Activated CD4-positive, alpha-beta memory T cell treated with anti-CD3 and anti-CD28 coated beads for 36 hours (primary cell): ENCODE measurements around the gene PLSCR4. TPM values are rescaled to one million over a fixed set of nuclear protein-coding genes. Genes with fewer than 3 reads are reported as not detected.
"Not testable (repeated sequence)": the region's sequence is repeated elsewhere in the genome, so short reads cannot be mapped to it uniquely, and the experiment has no call there.

Experiments
- CTCF ChIA-PET: fragments of 350-600 bp; sonication (Branson Sonifier 250); formaldehyde crosslinking; loops from one replicate; lab custom pipeline; 2021; ENCODE audit warnings: antibody characterized with exemption, inconsistent platforms; lab: Charles Lee
- POLR2A ChIA-PET: fragments of 350-600 bp; sonication (Branson Sonifier 250); formaldehyde crosslinking; loops from one replicate; lab custom pipeline; 2021; ENCODE audit warnings: antibody characterized with exemption; lab: Charles Lee
- DNase-seq: peaks from one replicate; pipeline ENCODE4 v3.0.0-alpha.2; 2020
- H3K27ac Mint-ChIP-seq: one replicate; pipeline ENCODE4 v1.8.0; 2021; ENCODE audit warnings: mixed read lengths
- H3K27me3 Mint-ChIP-seq: one replicate; pipeline ENCODE4 v1.8.0; 2021; ENCODE audit warnings: mixed read lengths
- H3K36me3 Mint-ChIP-seq: one replicate; pipeline ENCODE4 v1.8.0; 2021; ENCODE audit warnings: mixed read lengths
- H3K4me1 Mint-ChIP-seq: one replicate; pipeline ENCODE4 v1.8.0; 2021; ENCODE audit warnings: low read depth, mixed read lengths
- H3K4me3 Mint-ChIP-seq: one replicate; pipeline ENCODE4 v1.8.0; 2021; ENCODE audit warnings: mild to moderate bottlenecking, mixed read lengths
- H3K9me3 Mint-ChIP-seq: one replicate; pipeline ENCODE4 v1.8.0; 2021; ENCODE audit warnings: mixed read lengths
- intact Hi-C: fragments of 100-400 bp; cut with micrococcal nuclease; formaldehyde crosslinking; loops from one replicate; pipeline ENCODE4 v1.15.1; 2023
- total RNA-seq, 2 experiments: library from RNA; stranded (reverse); gene quantifications; one replicate each; pipeline ENCODE4 v1.2.3, GENCODE V29; 2021

PLSCR4 gene, protein sequence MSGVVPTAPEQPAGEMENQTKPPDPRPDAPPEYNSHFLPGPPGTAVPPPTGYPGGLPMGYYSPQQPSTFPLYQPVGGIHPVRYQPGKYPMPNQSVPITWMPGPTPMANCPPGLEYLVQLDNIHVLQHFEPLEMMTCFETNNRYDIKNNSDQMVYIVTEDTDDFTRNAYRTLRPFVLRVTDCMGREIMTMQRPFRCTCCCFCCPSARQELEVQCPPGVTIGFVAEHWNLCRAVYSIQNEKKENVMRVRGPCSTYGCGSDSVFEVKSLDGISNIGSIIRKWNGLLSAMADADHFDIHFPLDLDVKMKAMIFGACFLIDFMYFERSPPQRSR
- total RNA-seq = not detected

DNA sequence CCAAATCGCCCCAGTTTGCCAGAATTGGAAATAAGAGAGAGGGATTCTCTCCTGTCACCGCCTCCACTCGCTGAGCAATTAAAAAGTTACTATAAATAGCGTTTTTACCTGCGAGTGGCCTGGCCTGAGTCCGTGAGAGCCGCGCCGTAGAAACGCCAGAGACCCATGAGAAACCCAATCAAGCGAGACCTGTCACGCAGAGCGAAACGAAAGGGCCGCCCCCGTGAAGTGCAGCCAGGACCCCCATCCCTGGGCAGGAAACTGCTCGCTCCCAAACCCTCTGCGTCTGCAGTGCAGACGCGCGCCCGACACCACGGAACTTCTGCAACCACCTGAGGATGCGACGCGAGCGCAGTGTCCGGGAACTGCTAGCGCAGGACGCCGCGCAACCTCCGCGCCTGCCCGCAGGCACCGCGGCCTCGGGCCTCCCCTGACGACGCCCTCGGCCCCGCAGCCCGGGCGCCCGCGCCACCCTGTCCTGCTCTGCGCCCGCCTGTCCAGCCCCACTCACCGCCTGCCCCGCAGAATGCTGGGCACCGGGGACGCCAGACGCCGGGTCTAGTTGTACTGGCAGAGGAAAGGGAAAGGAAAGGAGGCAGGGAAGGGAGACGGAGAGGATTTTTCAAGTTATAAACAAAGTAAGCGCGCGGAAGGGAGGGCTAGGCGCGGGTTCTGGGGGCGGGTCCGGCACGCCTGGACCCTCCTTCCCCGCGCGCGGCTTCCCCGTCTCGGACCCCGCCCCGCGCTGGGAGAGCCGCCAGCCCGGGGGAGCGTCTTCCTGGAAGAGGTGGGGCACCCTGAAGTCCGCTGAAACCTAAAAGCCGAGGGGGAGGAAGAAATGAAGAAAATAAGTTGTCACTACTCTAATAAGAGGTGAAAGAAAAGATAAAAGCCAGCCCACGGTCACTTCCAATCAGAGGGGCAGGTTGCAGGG, at the start of gene PLSCR4:
TSS of gene PLSCR4 (minus strand) at position 657 of the 934 bp plus-strand sequence. CDS start 29,034 bp downstream, outside the sequence.
- Mint-ChIP-seq H3K27me3 (peaks cover 26% of the 10 kb centered on the region), H3K36me3 (no peaks in the 10 kb centered on the region), H3K9me3 (no peaks in the 10 kb centered on the region), H3K4me3 (peak within 1 kb of the TSS; percentile 56), H3K27ac (no peak within 1 kb of the TSS), H3K4me1 (peaks cover 2% of the 10 kb centered on the region)
- intact Hi-C loops = no loop called here
- DNase-seq = peak; percentile 13
- ChIA-PET CTCF (no interaction called here), POLR2A (no interaction called here)

DNA sequence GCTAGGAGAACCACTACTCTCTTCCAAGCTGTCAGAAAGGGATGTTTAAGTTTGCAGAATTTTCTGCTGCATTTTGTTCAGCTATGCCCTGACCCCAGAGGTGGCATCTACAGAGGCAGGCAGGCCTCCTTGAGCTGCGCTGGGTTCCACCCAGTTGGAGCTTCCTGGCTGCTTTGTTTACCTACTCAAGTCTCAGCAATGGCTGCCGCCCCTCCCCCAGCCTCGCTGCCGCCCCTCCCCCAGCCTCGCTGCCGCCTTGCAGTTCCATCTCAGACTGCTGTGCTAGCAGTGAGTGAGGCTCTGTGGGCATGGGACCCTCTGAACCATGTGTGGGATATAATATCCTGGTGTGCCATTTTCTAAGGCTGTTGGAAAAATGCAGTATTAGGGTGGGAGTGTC, 42.5 kb upstream of the PLSCR4 start:
- H3K27me3 Mint-ChIP-seq, intact Hi-C loops, DNase-seq, H3K4me3 Mint-ChIP-seq, POLR2A ChIA-PET, H3K36me3 Mint-ChIP-seq, H3K4me1 Mint-ChIP-seq, CTCF ChIA-PET, H3K9me3 Mint-ChIP-seq, H3K27ac Mint-ChIP-seq: not testable (repeated sequence)

DNA sequence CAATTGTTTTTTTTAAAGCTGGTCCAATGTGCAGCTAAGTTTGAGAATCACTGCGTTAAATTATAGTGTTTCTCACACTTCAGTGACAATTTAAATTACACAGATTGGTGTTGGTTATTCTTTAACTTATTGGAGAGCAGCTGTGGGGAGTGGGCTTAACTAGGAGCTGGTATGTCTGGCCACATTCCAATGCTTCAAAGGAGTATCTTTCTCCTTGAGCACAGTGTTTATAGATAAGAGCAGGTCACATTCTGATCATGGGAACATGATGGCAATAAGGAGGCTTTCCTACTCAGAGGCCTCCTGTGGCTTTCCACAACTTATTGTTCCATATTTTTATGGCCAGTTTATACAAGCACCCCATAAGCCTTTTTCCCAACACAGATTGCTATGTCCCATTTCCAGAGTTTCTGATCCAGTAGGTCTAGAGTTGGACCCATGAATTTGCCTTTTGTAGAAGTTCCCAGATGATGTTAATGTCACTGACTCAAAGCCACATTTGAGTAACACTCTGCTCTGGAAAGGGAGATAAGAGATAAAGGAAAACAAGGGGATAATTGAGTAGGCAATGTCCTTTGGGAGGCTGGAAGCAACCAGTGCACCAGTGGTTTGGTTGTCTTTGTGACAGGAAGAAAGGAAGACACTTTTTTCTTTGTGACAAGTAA, 33.0 kb upstream of the PLSCR4 start:
- CTCF ChIA-PET = no interaction called here
- POLR2A ChIA-PET = no interaction called here
- Mint-ChIP-seq H3K4me1 (no peaks in the 10 kb centered on the region), H3K9me3 (no peaks in the 10 kb centered on the region), H3K27me3 (no peaks in the 10 kb centered on the region), H3K4me3 (no peak overlapping the region), H3K36me3 (no peaks in the 10 kb centered on the region), H3K27ac (no peak overlapping the region)
- DNase-seq = no peak
- intact Hi-C loops = no loop called here

DNA sequence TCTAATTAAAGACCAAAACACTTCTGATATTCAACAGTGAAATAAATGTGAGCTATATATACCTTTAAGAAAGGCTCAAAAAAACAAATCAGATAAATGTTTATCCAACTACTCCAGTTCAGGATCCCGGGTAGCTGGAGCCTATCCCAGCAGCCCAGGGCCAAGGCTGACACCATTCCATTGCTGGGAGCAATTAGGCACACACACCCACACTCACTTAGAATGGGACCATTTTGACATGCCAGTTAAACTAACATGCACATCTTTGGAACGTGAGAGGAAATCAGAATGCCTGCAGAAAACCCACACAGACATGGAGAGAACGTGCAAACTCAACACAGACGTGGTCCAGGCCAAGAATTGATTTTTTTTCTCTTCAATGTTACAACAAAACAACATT, 30.0 kb upstream of the PLSCR4 start:
- H3K4me1 Mint-ChIP-seq = no peaks in the 10 kb centered on the region
- no peak for DNase-seq
- no peak overlapping the region for H3K4me3 Mint-ChIP-seq
- H3K27ac Mint-ChIP-seq = no peak overlapping the region
- H3K9me3 Mint-ChIP-seq = no peaks in the 10 kb centered on the region
- CTCF ChIA-PET = no interaction called here
- intact Hi-C loops = no loop called here
- no peaks in the 10 kb centered on the region for H3K27me3 Mint-ChIP-seq
- POLR2A ChIA-PET = no interaction called here
- H3K36me3 Mint-ChIP-seq = no peaks in the 10 kb centered on the region

DNA sequence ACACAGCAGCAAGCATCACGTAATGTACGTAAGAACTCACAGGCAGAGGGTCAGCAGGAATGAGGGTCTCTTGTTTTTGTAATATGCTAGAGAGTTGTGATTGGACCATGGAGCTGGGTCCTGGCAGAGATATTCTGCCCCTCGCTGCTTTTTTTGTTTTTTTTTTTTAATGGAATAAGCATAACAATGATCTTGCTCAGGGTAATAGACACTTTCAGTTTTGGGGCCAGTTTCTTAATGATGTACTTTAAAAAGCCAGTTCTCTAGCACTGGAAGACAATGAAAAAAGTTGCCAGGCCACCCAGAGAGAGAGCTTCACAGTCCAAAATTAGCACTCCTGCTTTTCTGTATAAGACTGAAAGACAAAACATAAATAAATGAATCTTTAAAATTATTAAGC, 29.0 kb upstream of the PLSCR4 start:
- DNase-seq = no peak
- intact Hi-C loops = no loop called here
- Mint-ChIP-seq H3K27ac (no peak overlapping the region), H3K36me3 (no peaks in the 10 kb centered on the region), H3K27me3 (no peaks in the 10 kb centered on the region), H3K4me3 (no peak overlapping the region), H3K4me1 (no peaks in the 10 kb centered on the region), H3K9me3 (no peaks in the 10 kb centered on the region)
- ChIA-PET POLR2A (no interaction called here), CTCF (no interaction called here)

DNA sequence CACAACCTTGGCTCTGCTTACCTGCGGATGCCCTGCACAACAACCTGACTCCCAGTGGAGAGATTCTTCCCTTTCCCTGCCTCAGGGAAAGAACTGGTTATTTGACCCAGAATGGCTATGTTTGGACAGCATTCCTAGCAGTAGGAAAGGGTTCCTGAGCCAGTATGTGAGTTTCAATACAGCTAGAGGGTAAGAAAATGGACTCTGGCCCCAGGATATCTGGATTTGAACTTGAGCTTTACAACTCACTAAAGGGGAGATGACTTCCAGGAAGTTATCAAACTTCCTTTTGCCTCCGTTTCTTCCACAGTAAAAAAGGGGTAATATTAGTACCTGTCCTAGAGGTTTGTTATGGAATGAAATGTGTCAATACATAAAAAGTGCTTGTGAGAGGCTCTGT, 28.1 kb upstream of the PLSCR4 start:
- Mint-ChIP-seq H3K27me3 (no peaks in the 10 kb centered on the region), H3K27ac (no peak overlapping the region), H3K9me3 (no peaks in the 10 kb centered on the region), H3K4me1 (no peaks in the 10 kb centered on the region), H3K36me3 (no peaks in the 10 kb centered on the region), H3K4me3 (no peak overlapping the region)
- ChIA-PET CTCF (no interaction called here), POLR2A (no interaction called here)
- intact Hi-C loops = no loop called here
- DNase-seq = no peak

DNA sequence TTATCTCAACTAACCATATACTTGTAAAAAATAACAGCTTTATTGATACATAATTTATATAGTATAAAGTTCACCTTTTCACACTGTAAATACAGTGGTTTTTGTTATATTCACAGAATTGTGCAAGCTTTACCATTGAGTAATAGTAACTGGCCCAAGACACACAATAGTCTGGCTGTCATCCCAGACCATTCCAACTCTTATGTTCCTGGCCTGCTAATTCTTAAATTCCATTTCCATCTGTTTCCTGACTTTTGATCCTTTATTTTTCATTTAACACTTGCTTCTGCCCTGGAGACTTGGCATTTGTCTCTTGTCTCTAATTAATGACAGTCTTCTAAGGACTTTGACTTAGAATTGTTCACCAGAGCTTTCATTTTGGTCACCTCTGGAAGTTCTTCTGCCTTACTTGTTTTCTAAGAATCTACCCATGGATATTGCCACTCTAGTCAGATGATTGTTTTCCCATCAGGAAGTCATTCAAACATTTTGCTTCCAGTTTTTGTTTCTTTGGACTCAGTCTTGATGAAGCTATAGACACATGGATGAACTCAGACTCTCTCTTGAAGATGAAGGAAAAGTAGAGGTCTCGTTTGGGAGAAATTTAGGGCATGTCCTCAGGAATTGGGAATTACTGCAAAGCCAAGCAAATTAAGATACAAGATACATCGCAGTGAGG, 27.2 kb upstream of the PLSCR4 start:
- H3K9me3 Mint-ChIP-seq = no peaks in the 10 kb centered on the region
- H3K4me3 Mint-ChIP-seq = no peak overlapping the region
- POLR2A ChIA-PET = no interaction called here
- CTCF ChIA-PET = no interaction called here
- no peaks in the 10 kb centered on the region for H3K36me3 Mint-ChIP-seq
- no peak overlapping the region for H3K27ac Mint-ChIP-seq
- no peaks in the 10 kb centered on the region for H3K27me3 Mint-ChIP-seq
- H3K4me1 Mint-ChIP-seq = no peaks in the 10 kb centered on the region
- no peak for DNase-seq
- intact Hi-C loops = no loop called here

DNA sequence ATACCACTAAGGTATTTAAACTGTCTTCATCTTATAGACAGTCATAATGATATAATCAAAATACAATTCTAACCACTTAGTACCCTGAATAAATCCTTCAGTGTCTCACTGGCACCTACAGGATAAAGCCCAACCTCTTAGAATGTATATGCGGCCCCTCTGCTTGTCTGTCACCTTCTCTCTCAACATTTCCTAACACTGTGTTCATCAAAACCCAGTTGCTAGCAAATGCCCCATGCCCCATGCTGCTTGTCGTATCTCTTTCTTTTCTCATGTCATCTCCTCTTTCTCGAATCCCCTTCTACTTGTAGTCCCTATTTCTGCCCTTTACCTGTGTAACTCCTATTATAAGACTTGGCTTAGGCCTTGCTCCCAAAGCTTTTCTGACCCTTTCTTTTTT, 24.6 kb upstream of the PLSCR4 start:
- Mint-ChIP-seq H3K4me3 (no peak overlapping the region), H3K36me3 (no peaks in the 10 kb centered on the region), H3K27ac (no peak overlapping the region), H3K4me1 (no peaks in the 10 kb centered on the region), H3K9me3 (no peaks in the 10 kb centered on the region), H3K27me3 (no peaks in the 10 kb centered on the region)
- ChIA-PET CTCF (no interaction called here), POLR2A (no interaction called here)
- DNase-seq = no peak
- intact Hi-C loops = no loop called here

DNA sequence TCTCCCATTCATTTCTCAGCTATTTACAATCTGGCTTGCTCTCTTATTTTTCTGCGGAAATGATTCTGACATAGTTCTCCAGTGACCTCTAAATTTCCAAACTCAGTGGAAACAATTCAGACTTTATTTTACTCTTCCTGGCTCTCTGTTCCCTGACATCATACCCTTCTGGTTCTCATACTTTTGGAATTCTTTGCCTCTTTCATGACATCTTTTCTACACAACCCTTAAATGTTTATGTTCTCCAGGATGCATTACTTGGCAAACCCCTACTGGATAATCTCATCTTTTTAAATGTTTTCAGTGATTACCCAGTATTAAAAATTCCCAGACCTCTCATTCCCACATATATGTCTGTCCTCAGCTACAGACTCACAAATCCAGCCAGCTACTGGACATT, 23.9 kb upstream of the PLSCR4 start:
- H3K4me3 Mint-ChIP-seq = no peak overlapping the region
- H3K27ac Mint-ChIP-seq = no peak overlapping the region
- ChIA-PET POLR2A (no interaction called here), CTCF (no interaction called here)
- no peaks in the 10 kb centered on the region for H3K36me3 Mint-ChIP-seq
- H3K27me3 Mint-ChIP-seq = no peaks in the 10 kb centered on the region
- no peaks in the 10 kb centered on the region for H3K9me3 Mint-ChIP-seq
- H3K4me1 Mint-ChIP-seq = no peaks in the 10 kb centered on the region
- intact Hi-C loops = no loop called here
- no peak for DNase-seq

DNA sequence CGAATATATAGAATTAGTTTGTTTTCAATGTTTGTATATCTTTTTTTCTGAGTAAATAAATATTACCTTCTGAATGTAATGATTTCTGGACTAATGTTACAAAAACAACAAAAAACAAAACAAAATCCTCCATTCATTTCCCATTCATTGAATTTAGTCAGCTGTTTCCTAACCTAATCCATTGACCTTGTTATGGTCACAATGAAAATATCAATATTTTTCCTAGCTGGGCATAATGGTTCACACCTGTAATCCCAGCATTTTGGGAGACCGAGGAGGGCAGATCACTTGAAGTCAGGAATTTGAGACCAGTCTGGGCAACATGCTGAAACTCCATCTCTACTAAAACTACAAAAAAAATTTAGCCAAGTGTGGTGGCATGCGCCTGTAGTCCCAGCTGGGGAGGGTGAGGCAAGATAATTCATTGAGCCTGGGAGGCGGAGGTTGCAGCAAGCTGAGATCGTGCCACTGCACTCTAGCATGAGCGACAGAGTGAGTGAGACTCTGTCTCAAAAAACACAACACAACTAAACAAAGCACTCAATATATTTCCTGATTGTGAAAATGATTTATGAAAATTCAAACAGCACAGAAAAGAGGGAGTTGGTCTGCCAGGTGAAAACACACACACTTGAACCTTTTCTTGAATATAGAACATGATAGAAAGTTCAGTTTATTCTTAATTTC, 23.0 kb upstream of the PLSCR4 start:
- H3K27ac Mint-ChIP-seq = no peak overlapping the region
- no peaks in the 10 kb centered on the region for H3K9me3 Mint-ChIP-seq
- ChIA-PET POLR2A (no interaction called here), CTCF (no interaction called here)
- H3K4me3 Mint-ChIP-seq = no peak overlapping the region
- intact Hi-C loops = no loop called here
- DNase-seq = no peak
- no peaks in the 10 kb centered on the region for H3K36me3 Mint-ChIP-seq
- no peaks in the 10 kb centered on the region for H3K4me1 Mint-ChIP-seq
- H3K27me3 Mint-ChIP-seq = no peaks in the 10 kb centered on the region

DNA sequence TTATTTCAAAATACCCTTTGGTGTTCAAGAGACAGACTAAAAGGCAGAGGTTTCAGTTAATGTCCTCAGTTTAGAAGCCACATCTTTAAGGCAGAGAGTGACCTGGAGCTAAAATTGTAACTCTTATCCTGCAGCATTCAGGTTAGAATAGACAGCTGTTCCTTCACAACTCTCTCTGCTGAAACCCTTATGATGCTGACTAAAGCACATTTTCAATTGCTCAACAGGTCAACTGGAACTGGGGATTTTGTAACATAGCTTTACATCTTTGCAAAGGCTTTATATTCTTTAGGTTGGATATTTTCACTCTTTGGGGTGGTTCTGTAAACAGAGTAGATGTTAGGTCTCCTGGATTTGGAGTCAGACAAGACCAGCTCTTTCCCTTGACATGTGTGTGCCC, 20.3 kb upstream of the PLSCR4 start:
- Mint-ChIP-seq H3K9me3 (no peaks in the 10 kb centered on the region), H3K4me1 (no peaks in the 10 kb centered on the region), H3K36me3 (no peaks in the 10 kb centered on the region), H3K27ac (no peak overlapping the region), H3K27me3 (no peaks in the 10 kb centered on the region), H3K4me3 (no peak overlapping the region)
- DNase-seq = no peak
- ChIA-PET POLR2A (no interaction called here), CTCF (no interaction called here)
- intact Hi-C loops = no loop called here
